ENCODE measurements around the gene ACOXL.

ACOXL gene

GRCh38 chr2:110980339-110981062 is 248.1 kb downstream of the ACOXL start:
- no peak for DNase-seq

- DNase-seq, result no peak
Observed at GRCh38 chr2:110983133-110983532, 250.8 kb downstream of the ACOXL start.

GRCh38 chr2:110984694-110985490 is 252.5 kb downstream of the ACOXL start:
- no peak for DNase-seq

GRCh38 chr2:110990440-110990839 is 258.1 kb downstream of the ACOXL start:
- no peak for DNase-seq

GRCh38 chr2:110991911-110992310 is 259.5 kb downstream of the ACOXL start:
- DNase-seq, result no peak

GRCh38 chr2:110992886-110993285 is 260.5 kb downstream of the ACOXL start:
- DNase-seq, result no peak

GRCh38 chr2:110993557-110994231 is 261.3 kb downstream of the ACOXL start:
- no peak for DNase-seq

GRCh38 chr2:110994250-110994961 is 262.0 kb downstream of the ACOXL start:
- no peak for DNase-seq

GRCh38 chr2:110995911-110996310 is 263.5 kb downstream of the ACOXL start:
- no peak for DNase-seq

- DNase-seq, result no peak
Observed at GRCh38 chr2:110997331-110998045, 265.1 kb downstream of the ACOXL start.

GRCh38 chr2:110998311-110998710 is 265.9 kb downstream of the ACOXL start:
- no peak for DNase-seq

- DNase-seq, result no peak
Observed at GRCh38 chr2:110999626-111000025, 267.3 kb downstream of the ACOXL start.

GRCh38 chr2:111005307-111005706 is 272.9 kb downstream of the ACOXL start:
- DNase-seq, result no peak

- DNase-seq, result no peak
Observed at GRCh38 chr2:111005821-111006220, 273.4 kb downstream of the ACOXL start.

- no peak for DNase-seq
Observed at GRCh38 chr2:111007757-111008688, 275.6 kb downstream of the ACOXL start.

- no peak for DNase-seq
Observed at GRCh38 chr2:111011218-111011617, 278.8 kb downstream of the ACOXL start.

GRCh38 chr2:111015283-111015995 is 283.1 kb downstream of the ACOXL start:
- no peak for DNase-seq

GRCh38 chr2:111017034-111017622 is 284.8 kb downstream of the ACOXL start:
- DNase-seq, result no peak

- no peak for DNase-seq
Observed at GRCh38 chr2:111017909-111018308, 285.5 kb downstream of the ACOXL start.

- no peak for DNase-seq
Observed at GRCh38 chr2:111019381-111019780, 287.0 kb downstream of the ACOXL start.
